GM12878 (cell line): ENCODE data around the gene KIF22.

Source experiments
- GABPA ChIP-seq: IDR thresholded peaks from 2 replicates; pipeline ENCODE4 v1.6.1; 2014; ENCODE audit warnings: antibody characterized with exemption, low read depth, mild to moderate bottlenecking, inconsistent platforms
- NRF1 ChIP-seq: conservative IDR thresholded peaks from 2 replicates; pipeline ENCODE4 v1.6.1; 2011; ENCODE audit warnings: mild to moderate bottlenecking, low read depth, low read length, improper control_type of control experiment
- RAD21 ChIP-seq: IDR thresholded peaks from 2 replicates; pipeline ENCODE4 v1.6.1; 2011; ENCODE audit warnings: mild to moderate bottlenecking, low read depth, low read length, moderate library complexity; ENCODE audit not compliant: insufficient read depth
- ZNF217 ChIP-seq: fragments of 450-650 bp; IDR thresholded peaks from 2 replicates; pipeline ENCODE4 v1.6.1; 2017; ENCODE audit warnings: antibody characterized with exemption, mild to moderate bottlenecking
- ZNF274 ChIP-seq: IDR thresholded peaks from one replicate; pipeline ENCODE4 v1.8.0; 2011; ENCODE audit not compliant: insufficient read length, insufficient read depth
- TF ChIP-seq, protein P1 (sequence below), 3 experiments: IDR thresholded peaks in 2 of 3; conservative IDR thresholded peaks in 1 of 3; 2 replicates each; pipeline ENCODE4 v1.5.1; 2011; ENCODE audit warnings: low read depth in 3 of 3, low read length in 3 of 3, mild to moderate bottlenecking in 3 of 3, control low read depth in 2 of 3, moderate library complexity in 2 of 3, inconsistent platforms in 1 of 3, mixed read lengths in 1 of 3; ENCODE audit not compliant: control insufficient read depth in 2 of 3, insufficient read depth in 1 of 3; ENCODE audit errors: extremely low read depth in 1 of 3

DNA sequence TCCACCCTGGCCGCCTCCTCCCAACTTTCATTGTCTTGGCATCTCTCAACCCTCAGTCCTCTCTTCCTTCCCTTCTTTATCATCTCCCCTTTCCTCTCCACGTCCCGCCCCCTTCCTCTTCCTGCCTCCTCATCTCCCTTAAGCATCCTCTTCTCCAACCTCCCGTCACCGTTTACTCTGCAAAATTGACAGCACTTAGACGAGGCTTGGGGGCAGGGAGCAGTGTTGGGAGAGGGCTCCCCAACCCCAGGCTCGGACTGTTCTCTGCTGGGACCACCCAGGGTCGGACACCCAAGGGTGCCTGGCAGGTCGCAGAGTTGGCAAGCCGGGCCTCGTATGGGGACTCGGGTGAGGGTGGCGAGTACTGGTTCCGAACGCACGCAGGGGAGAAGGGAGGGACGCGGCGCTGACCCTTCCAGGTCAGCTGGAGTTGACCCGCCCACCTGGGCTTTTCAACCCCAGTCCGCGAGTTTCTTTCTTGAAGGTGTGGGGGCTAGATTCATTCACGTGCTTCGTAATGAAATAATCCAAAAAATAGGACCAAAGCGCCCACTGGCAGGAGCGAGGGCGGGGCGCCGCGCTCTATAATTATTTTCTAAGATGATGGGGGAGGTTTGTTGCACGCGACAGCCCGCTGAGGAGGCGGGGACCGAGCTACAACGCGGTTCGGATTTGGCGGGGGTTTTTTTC lies 24.6 kb downstream of the KIF22 start:
- TF ChIP-seq ZNF274 (no peak), ZNF217 (no peak), GABPA (no peak), RAD21 (no peak), NRF1 (no peak)
- TF ChIP-seq, protein P1, sequence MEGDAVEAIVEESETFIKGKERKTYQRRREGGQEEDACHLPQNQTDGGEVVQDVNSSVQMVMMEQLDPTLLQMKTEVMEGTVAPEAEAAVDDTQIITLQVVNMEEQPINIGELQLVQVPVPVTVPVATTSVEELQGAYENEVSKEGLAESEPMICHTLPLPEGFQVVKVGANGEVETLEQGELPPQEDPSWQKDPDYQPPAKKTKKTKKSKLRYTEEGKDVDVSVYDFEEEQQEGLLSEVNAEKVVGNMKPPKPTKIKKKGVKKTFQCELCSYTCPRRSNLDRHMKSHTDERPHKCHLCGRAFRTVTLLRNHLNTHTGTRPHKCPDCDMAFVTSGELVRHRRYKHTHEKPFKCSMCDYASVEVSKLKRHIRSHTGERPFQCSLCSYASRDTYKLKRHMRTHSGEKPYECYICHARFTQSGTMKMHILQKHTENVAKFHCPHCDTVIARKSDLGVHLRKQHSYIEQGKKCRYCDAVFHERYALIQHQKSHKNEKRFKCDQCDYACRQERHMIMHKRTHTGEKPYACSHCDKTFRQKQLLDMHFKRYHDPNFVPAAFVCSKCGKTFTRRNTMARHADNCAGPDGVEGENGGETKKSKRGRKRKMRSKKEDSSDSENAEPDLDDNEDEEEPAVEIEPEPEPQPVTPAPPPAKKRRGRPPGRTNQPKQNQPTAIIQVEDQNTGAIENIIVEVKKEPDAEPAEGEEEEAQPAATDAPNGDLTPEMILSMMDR (IDR thresholded peaks at IDR 0.05 in 2 of 3, conservative IDR thresholded peaks at IDR 0.05 in 1 of 3; ENCODE audit: control insufficient read depth in 2 of 3, extremely low read depth in 1 of 3, insufficient read depth in 1 of 3, low read depth in 3 of 3, low read length in 3 of 3): no peak
